RWPE1 (cell line): ENCODE results near the gene TDO2.
"Not testable (repeated sequence)": the region's sequence is repeated elsewhere in the genome, so short reads cannot be mapped to it uniquely, and the experiment has no call there.

ENCODE experiments used
- CTCF ChIA-PET: fragments of 350-600 bp; sonication (Branson Sonifier 250); formaldehyde crosslinking; extraction: SDS; loops from one replicate; lab custom pipeline; 2021; lab: Yijun Ruan, JAX
- POLR2A ChIA-PET: fragments of 400-600 bp; formaldehyde crosslinking; extraction: SDS; loops from one replicate; lab custom pipeline; 2020; ENCODE audit warnings: antibody characterized with exemption; ENCODE audit not compliant: low non-redundant PET; lab: Yijun Ruan, JAX
- DNase-seq: peaks from one replicate; pipeline ENCODE4 v3.0.0; 2012; ENCODE audit warnings: low spot score
- H3K27ac ChIP-seq: fragments of 450-650 bp; 2 replicates; pipeline ENCODE4 v1.5.1; 2017
- CTCF ChIP-seq: fragments of 450-650 bp; conservative IDR thresholded peaks from 2 replicates; pipeline ENCODE4 v1.5.1; 2017; ENCODE audit warnings: low read depth, mild to moderate bottlenecking

TDO2 gene

GRCh38 chr4:155931634-155932033 lies 28.1 kb downstream of the TDO2 start:
- POLR2A ChIA-PET: no interaction called here
- no peak for TF ChIP-seq CTCF
- DNase-seq: no peak
- CTCF ChIA-PET: no interaction called here
- no peak overlapping the region for H3K27ac ChIP-seq

GRCh38 chr4:155934634-155935033 lies 31.1 kb downstream of the TDO2 start:
- H3K27ac ChIP-seq, POLR2A ChIA-PET, DNase-seq, CTCF ChIA-PET: not testable (repeated sequence)

- DNase-seq: no peak
- H3K27ac ChIP-seq: no peak overlapping the region
- no peak for TF ChIP-seq CTCF
- CTCF ChIA-PET: no interaction called here
- POLR2A ChIA-PET: no interaction called here
Observed at GRCh38 chr4:155935389-155935986, 32.0 kb downstream of the TDO2 start.

GRCh38 chr4:155941085-155941790 lies 37.7 kb downstream of the TDO2 start:
- no peak for DNase-seq
- ChIA-PET POLR2A (no interaction called here), CTCF (interaction anchor here (0.8 kb wide), 1 partner anchor 11 kb away, joined by 4 read pairs; no protein-coding TSS in a partner anchor)
- TF ChIP-seq CTCF: no peak
- H3K27ac ChIP-seq: no peak overlapping the region

- H3K27ac ChIP-seq: no peak overlapping the region
- DNase-seq: no peak
- TF ChIP-seq CTCF: no peak
- ChIA-PET CTCF (no interaction called here), POLR2A (no interaction called here)
Observed at GRCh38 chr4:155941820-155942219, 38.3 kb downstream of the TDO2 start.

GRCh38 chr4:155943605-155944291 lies 40.3 kb downstream of the TDO2 start:
- DNase-seq: no peak
- H3K27ac ChIP-seq: no peak overlapping the region
- POLR2A ChIA-PET: no interaction called here
- no peak for TF ChIP-seq CTCF
- CTCF ChIA-PET: no interaction called here
